ENCODE measurements around the gene CUEDC2.

The CUEDC2 gene

DNA sequence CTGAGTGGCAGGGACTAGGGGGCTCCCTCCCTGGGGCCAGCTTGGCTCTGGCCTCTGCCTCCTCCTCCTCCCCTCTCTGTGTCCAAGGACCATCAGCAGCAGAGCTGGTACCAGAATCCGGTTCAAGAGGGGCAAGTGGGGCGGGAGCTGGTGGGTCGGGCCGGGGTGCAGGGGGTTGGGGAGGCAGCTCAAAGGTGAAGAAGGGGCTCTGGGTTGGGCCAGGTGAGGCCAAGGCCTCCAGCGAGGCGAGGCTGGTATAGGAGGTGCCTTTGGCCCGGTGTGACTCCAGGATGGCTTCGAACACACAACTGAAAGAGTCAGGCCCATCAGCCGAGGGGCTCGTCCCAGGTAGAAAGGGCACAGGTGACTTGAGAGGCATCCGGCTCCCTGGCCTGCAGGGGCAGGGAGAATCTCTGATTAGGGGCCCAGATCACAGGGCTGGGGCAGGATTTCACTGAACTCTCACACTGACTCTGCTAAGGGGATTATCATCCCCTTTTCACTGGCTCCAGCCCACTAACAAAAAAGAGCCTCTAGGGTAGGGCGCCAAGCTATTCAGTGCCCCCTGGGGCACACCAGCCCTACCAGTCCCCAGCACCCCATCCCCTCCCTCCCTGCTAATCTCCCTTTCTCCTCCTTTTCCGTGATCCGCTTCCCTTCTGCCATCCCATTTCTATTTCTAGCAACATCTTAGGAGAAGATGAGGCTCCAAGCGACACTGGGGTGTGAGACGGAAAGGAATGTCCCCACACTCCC is 18.4 kb downstream of the CUEDC2 start:
- no peak overlapping the region for H3K4me3 ChIP-seq (ENCODE audit: low read length)
- no peak overlapping the region for H3K27ac ChIP-seq (ENCODE audit: low read depth, low read length)
- no peaks in the 10 kb centered on the region for H3K36me3 ChIP-seq (ENCODE audit: control insufficient read depth, low read length)
- no peaks in the 10 kb centered on the region for H3K9me2 ChIP-seq (replicated peaks; ENCODE audit: control insufficient read depth, low read length)
- TF ChIP-seq, protein P1, sequence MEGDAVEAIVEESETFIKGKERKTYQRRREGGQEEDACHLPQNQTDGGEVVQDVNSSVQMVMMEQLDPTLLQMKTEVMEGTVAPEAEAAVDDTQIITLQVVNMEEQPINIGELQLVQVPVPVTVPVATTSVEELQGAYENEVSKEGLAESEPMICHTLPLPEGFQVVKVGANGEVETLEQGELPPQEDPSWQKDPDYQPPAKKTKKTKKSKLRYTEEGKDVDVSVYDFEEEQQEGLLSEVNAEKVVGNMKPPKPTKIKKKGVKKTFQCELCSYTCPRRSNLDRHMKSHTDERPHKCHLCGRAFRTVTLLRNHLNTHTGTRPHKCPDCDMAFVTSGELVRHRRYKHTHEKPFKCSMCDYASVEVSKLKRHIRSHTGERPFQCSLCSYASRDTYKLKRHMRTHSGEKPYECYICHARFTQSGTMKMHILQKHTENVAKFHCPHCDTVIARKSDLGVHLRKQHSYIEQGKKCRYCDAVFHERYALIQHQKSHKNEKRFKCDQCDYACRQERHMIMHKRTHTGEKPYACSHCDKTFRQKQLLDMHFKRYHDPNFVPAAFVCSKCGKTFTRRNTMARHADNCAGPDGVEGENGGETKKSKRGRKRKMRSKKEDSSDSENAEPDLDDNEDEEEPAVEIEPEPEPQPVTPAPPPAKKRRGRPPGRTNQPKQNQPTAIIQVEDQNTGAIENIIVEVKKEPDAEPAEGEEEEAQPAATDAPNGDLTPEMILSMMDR (IDR thresholded peaks at IDR 0.05; ENCODE audit: low read depth, low read length, poor library complexity, severe bottlenecking): no peak
- TF ChIP-seq EZH2phosphoT487 (IDR thresholded peaks at IDR 0.05; ENCODE audit: borderline replicate concordance, low read length): no peak
- no peaks in the 10 kb centered on the region for H4K20me1 ChIP-seq (ENCODE audit: control insufficient read depth, insufficient read depth, low read depth, low read length)
- H3F3A ChIP-seq (ENCODE audit: control insufficient read depth, insufficient read depth): no peaks in the 10 kb centered on the region
- H3K9me3 ChIP-seq (ENCODE audit: control insufficient read depth, insufficient read depth, low read length): no peaks in the 10 kb centered on the region
- H3K79me2 ChIP-seq (ENCODE audit: control insufficient read depth, low read length): no peaks in the 10 kb centered on the region
- no peak overlapping the region for H3K4me2 ChIP-seq (ENCODE audit: low read length)
- H3K4me1 ChIP-seq (ENCODE audit: control insufficient read depth, low read length): peaks cover 19% of the 10 kb centered on the region
- H3K27me3 ChIP-seq (ENCODE audit: control insufficient read depth, low read length): peaks cover 37% of the 10 kb centered on the region

DNA sequence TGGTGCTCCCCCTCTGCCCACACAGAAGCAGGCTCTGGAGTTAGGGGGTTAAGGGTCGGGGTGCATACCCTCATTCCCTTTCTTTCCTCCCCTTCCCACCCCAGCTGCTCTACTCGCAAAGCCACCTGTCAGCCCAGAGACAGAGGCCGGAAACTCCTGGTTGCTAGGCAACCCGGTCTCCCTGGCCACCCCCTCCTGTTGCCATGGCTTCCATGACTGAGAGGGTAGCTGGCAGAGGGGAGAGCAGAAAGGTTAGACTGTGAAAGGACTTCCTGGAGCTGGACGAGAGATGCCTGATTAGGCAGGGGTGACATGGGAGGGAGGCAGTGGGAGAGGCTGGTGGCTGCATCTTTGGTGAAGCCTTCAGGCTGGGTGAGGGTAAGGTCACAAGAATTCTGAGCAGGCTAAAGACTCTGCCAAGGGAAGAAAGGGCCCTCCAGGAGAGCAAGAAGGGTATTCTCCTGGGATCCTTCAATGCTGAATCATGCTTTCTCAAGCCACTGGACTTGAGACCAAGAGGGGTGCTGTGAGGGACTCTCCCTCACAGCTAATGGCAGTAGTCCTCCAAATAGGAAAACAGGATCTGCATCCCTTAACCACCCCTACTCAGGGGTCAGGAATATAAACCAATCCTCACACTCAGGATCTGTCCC is 19.2 kb downstream of the CUEDC2 start:
- Histone ChIP-seq H3K4me2 (ENCODE audit: low read length) (peak overlapping the region; percentile 22; the same call in 1 of the 2 replicates), H3K27me3 (ENCODE audit: control insufficient read depth, low read length) (peaks cover 41% of the 10 kb centered on the region), H3K36me3 (ENCODE audit: control insufficient read depth, low read length) (no peaks in the 10 kb centered on the region), H3K79me2 (ENCODE audit: control insufficient read depth, low read length) (no peaks in the 10 kb centered on the region), H3K4me1 (ENCODE audit: control insufficient read depth, low read length) (peaks cover 14% of the 10 kb centered on the region), H3K9me2 (replicated peaks; ENCODE audit: control insufficient read depth, low read length) (no peaks in the 10 kb centered on the region), H3F3A (ENCODE audit: control insufficient read depth, insufficient read depth) (no peaks in the 10 kb centered on the region), H4K20me1 (ENCODE audit: control insufficient read depth, insufficient read depth, low read depth, low read length) (no peaks in the 10 kb centered on the region), H3K9me3 (ENCODE audit: control insufficient read depth, insufficient read depth, low read length) (no peaks in the 10 kb centered on the region), H3K4me3 (ENCODE audit: low read length) (no peak overlapping the region), H3K27ac (ENCODE audit: low read depth, low read length) (no peak overlapping the region)
- no peak for TF ChIP-seq EZH2phosphoT487 (IDR thresholded peaks at IDR 0.05; ENCODE audit: borderline replicate concordance, low read length)
- TF ChIP-seq, protein P1 (IDR thresholded peaks at IDR 0.05; ENCODE audit: low read depth, low read length, poor library complexity, severe bottlenecking): no peak

DNA sequence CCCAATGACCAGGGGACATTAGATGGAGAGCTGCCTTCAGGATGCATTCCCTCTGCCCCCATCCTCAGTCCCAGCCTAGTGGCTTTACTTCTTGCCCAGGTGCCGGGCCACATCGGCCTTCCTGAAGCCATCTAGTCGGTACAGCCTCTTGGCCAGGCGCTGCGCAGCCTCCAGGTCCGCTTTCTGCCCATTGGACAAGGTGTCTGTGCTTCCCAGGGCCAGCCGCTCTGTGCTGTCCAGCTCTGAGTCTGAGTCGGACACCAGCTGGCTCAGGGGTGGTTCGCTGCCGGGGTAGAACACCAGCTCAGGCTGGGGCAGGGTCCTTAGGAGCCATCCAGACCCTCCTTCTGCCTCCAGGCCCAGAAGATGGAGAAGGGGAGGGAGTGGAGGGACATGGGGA is 20.1 kb downstream of the CUEDC2 start:
- Histone ChIP-seq H4K20me1 (ENCODE audit: control insufficient read depth, insufficient read depth, low read depth, low read length) (no peaks in the 10 kb centered on the region), H3K36me3 (ENCODE audit: control insufficient read depth, low read length) (no peaks in the 10 kb centered on the region), H3K4me2 (ENCODE audit: low read length) (no peak overlapping the region), H3K4me3 (ENCODE audit: low read length) (no peak overlapping the region), H3K9me3 (ENCODE audit: control insufficient read depth, insufficient read depth, low read length) (no peaks in the 10 kb centered on the region), H3K27me3 (ENCODE audit: control insufficient read depth, low read length) (peaks cover 46% of the 10 kb centered on the region), H3F3A (ENCODE audit: control insufficient read depth, insufficient read depth) (no peaks in the 10 kb centered on the region), H3K79me2 (ENCODE audit: control insufficient read depth, low read length) (no peaks in the 10 kb centered on the region), H3K27ac (ENCODE audit: low read depth, low read length) (no peak overlapping the region), H3K4me1 (ENCODE audit: control insufficient read depth, low read length) (peaks cover 10% of the 10 kb centered on the region), H3K9me2 (replicated peaks; ENCODE audit: control insufficient read depth, low read length) (no peaks in the 10 kb centered on the region)
- TF ChIP-seq, protein P1 (IDR thresholded peaks at IDR 0.05; ENCODE audit: low read depth, low read length, poor library complexity, severe bottlenecking): no peak
- no peak for TF ChIP-seq EZH2phosphoT487 (IDR thresholded peaks at IDR 0.05; ENCODE audit: borderline replicate concordance, low read length)

All from DOHH2 (cell line).